C4-2B (cell line): ENCODE data around the gene EREG.
"Not testable (repeated sequence)": the region's sequence is repeated elsewhere in the genome, so short reads cannot be mapped to it uniquely, and the experiment has no call there.

ENCODE experiments used
- H3K27ac ChIP-seq: fragments of 450-650 bp; 2 replicates; pipeline ENCODE4 v1.5.1; 2017
- ZFX ChIP-seq: fragments of 450-650 bp; IDR thresholded peaks from 2 replicates; pipeline ENCODE4 v1.6.1; 2017
- TF ChIP-seq, protein P1 (sequence below): fragments of 450-650 bp; conservative IDR thresholded peaks from 2 replicates; pipeline ENCODE4 v1.5.1; 2017; ENCODE audit warnings: mild to moderate bottlenecking

EREG gene

DNA sequence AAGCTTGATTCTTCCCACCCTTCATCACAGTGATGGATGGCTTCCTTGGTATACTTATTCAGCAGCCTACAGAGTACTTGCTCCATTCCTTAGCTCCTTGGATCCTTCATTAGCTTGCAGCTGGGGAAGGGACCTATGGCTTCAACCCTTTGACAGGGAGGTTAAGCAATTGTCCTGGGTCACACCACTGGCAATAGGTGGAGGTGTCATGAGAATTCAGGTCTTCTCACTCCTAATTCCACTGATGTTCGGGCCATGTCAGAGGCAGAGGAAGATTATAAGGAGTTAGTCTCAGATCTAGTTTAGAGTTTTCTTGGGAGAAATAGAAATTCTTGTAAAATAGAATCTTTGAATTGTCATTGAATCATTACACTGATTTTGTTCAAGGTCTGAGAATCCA is 24.5 kb downstream of the EREG start:
- no peak for TF ChIP-seq ZFX
- TF ChIP-seq, protein P1, sequence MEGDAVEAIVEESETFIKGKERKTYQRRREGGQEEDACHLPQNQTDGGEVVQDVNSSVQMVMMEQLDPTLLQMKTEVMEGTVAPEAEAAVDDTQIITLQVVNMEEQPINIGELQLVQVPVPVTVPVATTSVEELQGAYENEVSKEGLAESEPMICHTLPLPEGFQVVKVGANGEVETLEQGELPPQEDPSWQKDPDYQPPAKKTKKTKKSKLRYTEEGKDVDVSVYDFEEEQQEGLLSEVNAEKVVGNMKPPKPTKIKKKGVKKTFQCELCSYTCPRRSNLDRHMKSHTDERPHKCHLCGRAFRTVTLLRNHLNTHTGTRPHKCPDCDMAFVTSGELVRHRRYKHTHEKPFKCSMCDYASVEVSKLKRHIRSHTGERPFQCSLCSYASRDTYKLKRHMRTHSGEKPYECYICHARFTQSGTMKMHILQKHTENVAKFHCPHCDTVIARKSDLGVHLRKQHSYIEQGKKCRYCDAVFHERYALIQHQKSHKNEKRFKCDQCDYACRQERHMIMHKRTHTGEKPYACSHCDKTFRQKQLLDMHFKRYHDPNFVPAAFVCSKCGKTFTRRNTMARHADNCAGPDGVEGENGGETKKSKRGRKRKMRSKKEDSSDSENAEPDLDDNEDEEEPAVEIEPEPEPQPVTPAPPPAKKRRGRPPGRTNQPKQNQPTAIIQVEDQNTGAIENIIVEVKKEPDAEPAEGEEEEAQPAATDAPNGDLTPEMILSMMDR: no peak
- H3K27ac ChIP-seq: no peak overlapping the region

DNA sequence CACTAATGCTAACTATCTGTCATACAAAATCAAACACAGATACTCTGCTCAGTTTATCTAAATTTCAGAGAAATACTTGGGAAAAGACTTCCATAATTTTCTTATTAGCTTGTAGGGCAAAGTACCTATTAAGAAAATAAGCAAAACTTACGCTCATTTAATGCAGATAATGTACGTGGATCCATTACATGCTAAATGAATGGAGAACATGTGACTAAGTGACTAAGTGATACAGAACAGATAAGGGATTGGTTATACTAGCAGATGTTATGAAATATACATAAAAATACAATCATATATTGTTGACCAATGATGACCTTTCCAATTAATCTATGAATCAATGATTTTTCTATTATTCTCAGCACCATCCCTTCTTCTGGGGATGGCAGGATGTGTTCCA is 25.7 kb downstream of the EREG start:
- TF ChIP-seq ZFX: no peak
- TF ChIP-seq, protein P1: no peak
- H3K27ac ChIP-seq: no peak overlapping the region

DNA sequence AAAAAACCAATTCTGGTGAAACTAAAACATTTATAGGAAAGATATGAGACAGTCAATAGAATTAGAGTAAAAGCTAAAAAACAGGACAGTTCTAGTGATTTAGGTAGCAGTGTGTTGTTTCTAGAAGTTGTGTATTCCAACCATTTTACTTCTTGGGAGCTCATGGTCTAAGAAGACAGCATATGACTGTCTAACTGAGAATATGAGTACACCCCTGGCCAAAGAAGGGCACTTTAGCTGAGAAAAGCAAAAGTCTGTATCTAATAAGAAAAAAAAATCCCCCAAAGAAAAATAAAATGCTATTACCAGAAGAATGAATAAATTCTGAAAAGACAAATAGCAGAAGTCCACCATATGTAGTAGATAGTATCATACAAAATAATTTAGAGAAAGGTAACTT is 26.4 kb downstream of the EREG start:
- no peak for TF ChIP-seq ZFX
- TF ChIP-seq, protein P1: no peak
- no peak overlapping the region for H3K27ac ChIP-seq

DNA sequence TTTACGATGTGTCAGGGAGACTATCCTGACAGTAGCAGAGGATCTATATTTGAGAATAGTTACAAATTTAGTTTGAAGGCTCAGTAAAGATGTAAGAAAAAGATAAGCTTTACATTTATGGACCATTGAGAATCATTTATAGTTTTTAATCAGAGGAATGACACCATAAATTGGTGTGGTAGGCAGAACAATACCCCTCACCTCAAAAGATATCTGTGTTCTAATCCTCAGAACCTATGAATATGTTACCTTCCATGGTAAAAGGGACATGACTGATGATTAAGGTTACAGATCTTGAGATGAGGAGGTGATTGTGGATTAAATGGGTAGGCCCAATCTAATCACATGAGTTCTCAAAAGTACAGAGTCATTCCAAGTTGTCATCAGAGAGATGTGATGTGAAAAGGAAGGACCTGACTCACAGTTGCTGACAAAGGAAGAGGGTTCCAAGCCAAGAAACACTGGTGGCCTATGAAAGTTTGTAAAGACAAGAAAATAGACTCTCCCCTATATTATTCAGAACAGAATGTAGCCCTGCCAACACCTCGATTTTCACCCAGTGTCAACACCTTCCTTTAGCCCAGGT is 27.0 kb downstream of the EREG start:
- TF ChIP-seq, protein P1: no peak
- no peak for TF ChIP-seq ZFX
- no peak overlapping the region for H3K27ac ChIP-seq

DNA sequence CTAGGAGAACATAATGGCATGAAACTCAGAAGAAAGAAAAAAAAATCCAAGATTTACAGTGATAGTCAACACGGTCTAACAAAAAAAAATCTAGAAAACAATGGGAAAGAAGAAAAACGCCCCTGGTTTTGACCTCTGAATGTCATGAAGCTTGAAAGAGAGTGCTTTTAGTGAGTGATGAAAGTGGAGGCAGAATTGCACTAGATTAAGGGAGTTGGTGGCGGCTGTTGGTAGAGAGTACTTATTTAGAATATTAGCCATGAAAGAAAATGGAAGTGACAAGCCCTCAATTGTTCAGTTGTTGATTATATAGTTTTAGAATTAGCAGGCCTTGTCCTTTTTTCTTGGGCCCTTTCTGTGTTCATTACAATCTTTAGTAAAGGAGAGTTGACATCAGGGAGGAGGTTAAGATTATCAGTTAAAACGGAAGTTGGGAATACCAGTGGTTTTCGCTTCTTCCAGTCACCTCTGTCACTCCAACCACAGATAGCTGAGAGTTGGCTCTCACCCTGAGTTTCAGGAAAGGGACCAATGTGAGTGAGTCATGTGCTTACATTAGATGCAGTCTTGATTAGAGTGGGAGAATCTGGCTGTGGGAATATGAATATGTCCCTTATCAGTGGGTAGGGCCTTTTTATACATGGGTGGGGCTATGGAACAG is 29.7 kb downstream of the EREG start:
- H3K27ac ChIP-seq: no peak overlapping the region
- TF ChIP-seq ZFX: no peak
- TF ChIP-seq, protein P1: no peak

DNA sequence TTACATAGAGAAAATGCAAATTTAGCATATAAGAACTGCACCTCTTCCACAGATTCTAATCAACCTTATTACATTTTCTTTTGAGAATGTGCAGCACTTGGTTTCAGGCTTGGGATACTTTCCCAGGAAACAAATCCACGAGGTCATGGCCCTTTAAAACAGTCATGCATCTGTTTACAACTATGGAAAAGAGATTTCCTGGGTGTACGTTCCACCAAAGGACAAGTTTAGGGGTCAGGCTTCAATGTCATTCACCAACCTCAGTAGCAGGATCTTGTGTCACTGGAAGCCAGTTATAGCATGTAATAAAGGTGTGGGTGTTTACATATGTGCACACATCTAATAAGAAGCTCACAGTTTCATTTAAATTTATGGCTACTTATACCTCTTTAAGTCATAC is 30.7 kb downstream of the EREG start:
- TF ChIP-seq ZFX: no peak
- TF ChIP-seq, protein P1: no peak
- H3K27ac ChIP-seq: no peak overlapping the region

DNA sequence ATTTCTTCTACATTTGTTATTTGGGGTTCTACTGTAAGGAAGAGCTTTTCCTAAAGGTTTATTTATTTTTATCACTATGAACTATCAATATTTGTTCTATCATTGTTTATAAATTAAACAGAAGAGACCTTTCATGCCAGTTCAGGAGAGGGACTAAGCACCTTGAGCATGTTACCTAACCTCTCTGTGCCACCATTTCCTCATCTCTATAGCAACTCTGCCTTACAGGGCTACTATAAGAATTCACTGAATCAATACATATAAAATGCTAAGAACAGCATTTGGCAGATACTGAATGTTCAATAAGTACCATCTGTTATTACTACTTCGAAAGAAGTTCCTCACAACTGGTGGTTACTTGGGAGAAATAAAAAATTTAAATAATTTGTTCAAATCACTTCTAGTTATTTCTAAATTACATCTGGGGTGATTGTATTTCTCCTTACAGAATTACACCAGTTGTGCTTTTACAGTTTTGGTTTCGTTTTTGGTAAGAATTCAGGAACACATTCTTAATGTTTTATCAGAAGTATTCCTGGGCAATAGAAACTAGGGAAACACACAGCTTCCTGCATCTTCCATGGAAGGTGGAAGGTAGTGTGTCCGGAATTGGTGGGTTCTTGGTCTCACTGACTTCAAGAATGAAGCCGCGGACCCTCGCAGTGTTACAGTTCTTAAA is 32.9 kb downstream of the EREG start:
- TF ChIP-seq, protein P1: no peak
- TF ChIP-seq ZFX: no peak
- 0 out of 2 replicates have a peak overlapping the region, but pooled peaks have one; percentile 27 for H3K27ac ChIP-seq

DNA sequence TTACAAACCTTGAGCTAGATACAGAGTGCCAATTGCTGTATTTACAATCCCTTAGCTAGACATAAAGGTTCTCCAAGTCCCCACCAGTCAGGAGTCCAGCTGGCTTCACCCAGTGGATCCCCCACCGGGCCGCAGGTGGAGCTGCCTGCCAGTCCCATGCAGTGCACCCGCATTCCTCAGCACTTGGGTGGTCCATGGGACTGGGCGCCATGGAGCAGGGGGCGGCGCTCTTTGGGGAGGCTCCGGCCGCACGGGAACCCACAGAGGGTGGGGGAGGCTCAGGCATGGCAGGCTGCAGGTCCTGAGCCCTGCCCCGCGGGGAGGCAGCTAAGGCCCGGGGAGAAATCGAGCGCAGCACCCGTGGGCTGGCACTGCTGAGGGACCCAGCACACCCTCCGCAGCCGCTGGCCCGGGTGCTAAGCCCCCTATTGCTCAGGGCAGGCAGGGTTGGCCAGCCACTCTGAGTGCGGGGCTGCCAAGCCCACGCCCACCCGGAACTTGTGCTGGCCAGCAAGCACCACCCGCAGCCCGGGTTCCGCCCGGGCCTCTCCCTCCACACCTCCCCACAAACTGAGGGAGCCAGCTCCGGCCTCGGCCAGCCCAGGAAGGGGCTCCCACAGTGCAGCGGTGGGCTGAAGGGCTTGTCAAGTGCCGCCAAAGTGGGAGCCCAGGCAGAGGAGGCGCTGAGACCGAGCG is 34.1 kb downstream of the EREG start:
- H3K27ac ChIP-seq: not testable (repeated sequence)
